ENCODE results near the gene TNFAIP8L1.
"Not testable (repeated sequence)": the region's sequence is repeated elsewhere in the genome, so short reads cannot be mapped to it uniquely, and the experiment has no call there.

Gene TNFAIP8L1

DNA sequence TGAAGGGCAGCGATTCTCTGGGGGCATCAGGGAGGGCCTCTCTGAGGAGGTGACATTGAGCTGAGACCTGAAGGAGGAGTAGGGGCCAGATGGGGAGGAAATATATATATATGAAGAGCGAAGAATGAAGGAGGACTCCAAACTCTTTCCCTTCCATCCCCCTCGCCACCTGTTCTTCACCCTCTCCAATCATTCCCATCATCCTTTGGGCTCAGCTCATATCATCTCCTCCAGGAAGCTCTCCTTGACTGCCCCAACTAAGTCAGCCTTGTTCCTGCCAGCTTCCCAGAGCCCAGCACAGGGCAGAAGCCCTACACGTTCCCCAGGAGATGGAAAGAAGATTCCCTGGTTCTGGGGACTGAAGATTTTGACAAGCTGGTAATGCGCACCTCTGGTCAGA, 46.9 kb upstream of the TNFAIP8L1 start:
- no peaks in the 10 kb centered on the region for H3K79me2 ChIP-seq
- H3K27me3 ChIP-seq (ENCODE audit: control insufficient read depth, insufficient read depth, low read length): no peaks in the 10 kb centered on the region
- H3K27ac ChIP-seq: no peak overlapping the region
- no peak overlapping the region for H3K4me3 ChIP-seq (ENCODE audit: low read depth, low read length)
- no peaks in the 10 kb centered on the region for H3K36me3 ChIP-seq (ENCODE audit: control insufficient read depth, insufficient read depth, low read length)
- no peak overlapping the region for H3K9ac ChIP-seq
- TF ChIP-seq, protein P1, sequence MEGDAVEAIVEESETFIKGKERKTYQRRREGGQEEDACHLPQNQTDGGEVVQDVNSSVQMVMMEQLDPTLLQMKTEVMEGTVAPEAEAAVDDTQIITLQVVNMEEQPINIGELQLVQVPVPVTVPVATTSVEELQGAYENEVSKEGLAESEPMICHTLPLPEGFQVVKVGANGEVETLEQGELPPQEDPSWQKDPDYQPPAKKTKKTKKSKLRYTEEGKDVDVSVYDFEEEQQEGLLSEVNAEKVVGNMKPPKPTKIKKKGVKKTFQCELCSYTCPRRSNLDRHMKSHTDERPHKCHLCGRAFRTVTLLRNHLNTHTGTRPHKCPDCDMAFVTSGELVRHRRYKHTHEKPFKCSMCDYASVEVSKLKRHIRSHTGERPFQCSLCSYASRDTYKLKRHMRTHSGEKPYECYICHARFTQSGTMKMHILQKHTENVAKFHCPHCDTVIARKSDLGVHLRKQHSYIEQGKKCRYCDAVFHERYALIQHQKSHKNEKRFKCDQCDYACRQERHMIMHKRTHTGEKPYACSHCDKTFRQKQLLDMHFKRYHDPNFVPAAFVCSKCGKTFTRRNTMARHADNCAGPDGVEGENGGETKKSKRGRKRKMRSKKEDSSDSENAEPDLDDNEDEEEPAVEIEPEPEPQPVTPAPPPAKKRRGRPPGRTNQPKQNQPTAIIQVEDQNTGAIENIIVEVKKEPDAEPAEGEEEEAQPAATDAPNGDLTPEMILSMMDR (IDR thresholded peaks at IDR 0.05): no peak
- no peak overlapping the region for H2AFZ ChIP-seq
- no peaks in the 10 kb centered on the region for H3K9me3 ChIP-seq (ENCODE audit: control insufficient read depth, low read length)
- H3K4me1 ChIP-seq: no peaks in the 10 kb centered on the region
- no peak overlapping the region for H3K4me2 ChIP-seq (ENCODE audit: low read length)

- Histone ChIP-seq H3K27me3 (ENCODE audit: control insufficient read depth, insufficient read depth, low read length) (no peaks in the 10 kb centered on the region), H3K9me3 (ENCODE audit: control insufficient read depth, low read length) (no peaks in the 10 kb centered on the region), H3K36me3 (ENCODE audit: control insufficient read depth, insufficient read depth, low read length) (no peaks in the 10 kb centered on the region), H3K4me1 (no peaks in the 10 kb centered on the region), H3K4me3 (ENCODE audit: low read depth, low read length) (no peak overlapping the region), H3K4me2 (ENCODE audit: low read length) (no peak overlapping the region), H3K9ac (no peak overlapping the region), H3K27ac (no peak overlapping the region), H2AFZ (no peak overlapping the region), H3K79me2 (no peaks in the 10 kb centered on the region)
- TF ChIP-seq, protein P1 (IDR thresholded peaks at IDR 0.05): no peak
Measured at GRCh38 chr19:4593409-4593851, 45.9 kb upstream of the TNFAIP8L1 start.

DNA sequence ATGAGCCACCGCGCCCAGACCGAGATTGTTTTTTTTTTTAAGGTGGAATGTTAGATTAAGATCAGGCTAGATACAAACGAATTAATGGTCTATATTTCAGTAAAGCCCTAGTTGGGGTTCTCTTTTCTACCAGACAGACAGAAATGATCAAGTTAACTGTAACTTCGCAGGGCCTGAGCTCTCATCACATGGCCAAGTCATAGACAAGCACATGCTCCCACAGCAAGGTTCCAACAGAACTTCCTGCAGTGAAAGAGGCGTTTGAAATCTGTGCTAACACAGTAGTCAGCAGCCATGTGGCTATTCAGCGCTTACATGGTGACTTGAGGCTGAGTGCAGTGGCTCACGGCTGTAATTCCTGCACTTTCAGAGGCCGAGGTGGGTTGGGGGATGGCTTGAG, 45.1 kb upstream of the TNFAIP8L1 start:
- Histone ChIP-seq H3K9ac (no peak overlapping the region), H3K9me3 (ENCODE audit: control insufficient read depth, low read length) (no peaks in the 10 kb centered on the region), H3K36me3 (ENCODE audit: control insufficient read depth, insufficient read depth, low read length) (no peaks in the 10 kb centered on the region), H3K27ac (no peak overlapping the region), H3K4me1 (no peaks in the 10 kb centered on the region), H3K4me3 (ENCODE audit: low read depth, low read length) (no peak overlapping the region), H3K4me2 (ENCODE audit: low read length) (no peak overlapping the region), H3K27me3 (ENCODE audit: control insufficient read depth, insufficient read depth, low read length) (no peaks in the 10 kb centered on the region), H2AFZ (no peak overlapping the region), H3K79me2 (no peaks in the 10 kb centered on the region)
- TF ChIP-seq, protein P1 (IDR thresholded peaks at IDR 0.05): no peak

DNA sequence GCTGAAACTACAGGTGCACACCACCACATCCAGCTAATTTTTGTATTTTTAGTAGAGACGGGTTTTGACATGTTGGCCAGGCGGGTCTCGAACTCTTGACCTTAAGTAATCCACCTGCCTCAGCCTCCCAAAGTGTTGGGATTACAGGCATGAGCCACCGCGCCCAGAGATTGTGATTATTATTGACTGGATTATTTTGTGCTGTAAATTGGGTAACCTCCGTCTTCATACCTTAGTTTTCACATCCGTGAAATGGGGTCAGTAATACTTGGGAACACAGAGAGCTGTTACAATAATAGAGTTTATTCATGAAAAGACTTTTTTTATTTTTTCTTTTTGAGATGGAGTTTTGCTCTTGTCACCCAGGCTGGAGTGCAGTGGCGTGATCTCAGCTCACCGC, 44.2 kb upstream of the TNFAIP8L1 start:
- not testable (repeated sequence) for H3K79me2 ChIP-seq; H3K27ac ChIP-seq; H3K27me3 ChIP-seq (ENCODE audit: control insufficient read depth, insufficient read depth, low read length); H3K4me2 ChIP-seq (ENCODE audit: low read length); H2AFZ ChIP-seq; H3K9me3 ChIP-seq (ENCODE audit: control insufficient read depth, low read length); H3K9ac ChIP-seq; H3K4me3 ChIP-seq (ENCODE audit: low read depth, low read length); H3K4me1 ChIP-seq; H3K36me3 ChIP-seq (ENCODE audit: control insufficient read depth, insufficient read depth, low read length)

DNA sequence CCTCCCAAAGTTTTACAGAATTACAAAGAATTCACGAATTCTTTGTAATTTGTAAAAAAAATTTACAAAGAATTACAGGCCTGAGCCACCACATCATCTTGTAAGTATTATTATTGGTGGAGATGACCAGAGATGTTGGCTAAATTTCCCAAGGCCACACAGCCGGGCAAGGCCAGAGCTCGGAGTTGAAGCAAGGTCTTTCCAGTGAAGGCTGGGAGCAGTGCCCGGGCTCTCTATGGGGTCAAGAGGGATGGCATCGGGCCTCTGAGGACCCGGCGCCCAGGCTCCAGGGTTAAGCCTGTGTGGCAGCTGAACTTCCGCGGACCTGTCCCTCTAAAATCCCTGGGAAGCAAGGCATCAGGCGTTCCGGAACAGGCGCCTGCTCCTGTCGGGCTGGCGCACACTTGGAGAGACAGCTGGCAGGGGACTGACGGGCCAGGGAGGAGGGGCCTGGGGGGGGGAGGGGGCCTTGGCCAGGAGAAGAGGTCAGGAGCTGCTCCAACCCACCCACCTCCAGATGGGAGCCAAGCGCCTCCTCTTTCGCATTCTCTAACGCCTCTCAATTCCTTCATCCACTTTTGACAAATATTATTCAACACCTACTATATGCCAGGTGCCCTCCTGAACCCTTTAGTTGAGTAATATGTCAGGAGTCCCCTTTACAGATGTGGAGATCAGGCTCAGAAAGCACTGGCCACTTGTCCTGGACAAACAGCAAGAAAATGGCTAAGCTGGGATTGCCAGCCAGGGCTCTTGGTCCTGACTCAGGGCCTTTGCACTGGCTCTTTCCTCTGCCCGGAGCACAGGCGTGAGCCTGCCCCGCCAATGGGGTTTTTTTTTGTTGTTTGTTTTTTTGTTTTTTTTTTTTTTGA, 43.0 kb upstream of the TNFAIP8L1 start:
- Histone ChIP-seq H3K27ac (no peak overlapping the region), H3K9ac (no peak overlapping the region), H3K4me2 (ENCODE audit: low read length) (no peak overlapping the region), H3K4me1 (no peaks in the 10 kb centered on the region), H3K36me3 (ENCODE audit: control insufficient read depth, insufficient read depth, low read length) (no peaks in the 10 kb centered on the region), H3K79me2 (no peaks in the 10 kb centered on the region), H3K4me3 (ENCODE audit: low read depth, low read length) (no peak overlapping the region), H2AFZ (no peak overlapping the region), H3K27me3 (ENCODE audit: control insufficient read depth, insufficient read depth, low read length) (no peaks in the 10 kb centered on the region), H3K9me3 (ENCODE audit: control insufficient read depth, low read length) (no peaks in the 10 kb centered on the region)
- TF ChIP-seq, protein P1 (IDR thresholded peaks at IDR 0.05): no peak
